Measurements from ENCODE around the gene ATAT1.
"Not testable (repeated sequence)": the region's sequence is repeated elsewhere in the genome, so short reads cannot be mapped to it uniquely, and the experiment has no call there.

ATAT1 gene

DNA sequence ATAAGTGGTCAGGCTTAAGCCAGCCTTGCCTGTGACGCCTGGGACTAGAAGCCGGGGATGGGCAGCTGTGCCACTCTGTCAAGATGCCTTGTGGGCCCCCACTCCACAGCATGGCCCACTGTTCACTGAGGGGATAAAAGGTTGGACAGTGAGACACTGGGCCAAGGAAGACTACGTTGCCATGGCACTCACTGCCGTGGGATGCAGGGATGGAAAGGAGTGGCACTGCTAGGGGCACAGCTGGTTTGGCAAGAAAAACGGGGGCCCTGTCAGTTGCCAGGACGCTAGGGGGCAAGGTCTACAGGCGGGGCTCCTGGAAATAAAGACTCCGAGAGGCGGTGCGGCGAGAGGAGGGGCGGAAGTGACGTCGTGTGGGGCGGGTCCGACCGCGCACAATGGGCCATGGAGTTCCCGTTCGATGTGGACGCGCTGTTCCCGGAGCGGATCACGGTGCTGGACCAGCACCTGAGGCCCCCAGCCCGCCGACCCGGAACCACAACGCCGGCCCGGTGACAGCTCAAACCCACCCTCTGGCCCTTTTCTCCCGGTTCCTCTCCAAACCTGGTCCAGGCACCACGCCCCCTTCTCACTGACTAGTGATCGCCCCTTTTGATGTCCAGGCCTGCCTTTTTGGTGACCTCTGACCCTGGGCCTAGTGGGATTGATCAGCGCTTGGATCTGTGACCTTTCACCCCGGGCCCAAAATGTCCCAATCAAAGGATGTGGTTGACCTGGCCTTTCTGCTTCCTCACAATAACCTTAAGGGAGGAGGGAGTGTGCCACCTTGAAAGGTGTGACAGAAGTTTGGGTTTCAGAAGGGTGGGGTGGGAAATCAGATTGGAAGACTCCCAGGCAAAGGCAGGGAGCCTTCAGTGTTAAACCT, at the start of gene ATAT1:
Gene ATAT1, plus strand, starts transcription at position 391 of the 883 bp plus-strand sequence.
- peak; percentile 53 for DNase-seq

DNA sequence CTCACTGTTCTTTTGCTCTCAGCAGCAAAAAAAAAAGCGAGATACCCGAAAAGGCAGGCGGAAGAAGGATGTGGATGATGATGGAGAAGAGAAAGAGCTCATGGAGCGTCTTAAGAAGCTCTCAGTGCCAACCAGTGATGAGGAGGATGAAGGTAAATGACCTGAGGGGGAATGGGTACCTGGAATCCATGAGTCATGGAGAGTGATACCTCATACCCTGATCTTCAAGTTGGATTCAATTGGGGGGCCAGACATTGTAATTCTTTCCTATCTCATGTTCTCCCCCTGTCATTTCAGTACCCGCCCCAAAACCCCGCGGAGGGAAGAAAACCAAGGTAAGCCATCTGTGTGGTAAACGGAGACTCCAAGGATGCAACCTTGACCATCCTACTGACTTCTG, 48.6 kb upstream of the ATAT1 start:
- DNase-seq = no peak

DNA sequence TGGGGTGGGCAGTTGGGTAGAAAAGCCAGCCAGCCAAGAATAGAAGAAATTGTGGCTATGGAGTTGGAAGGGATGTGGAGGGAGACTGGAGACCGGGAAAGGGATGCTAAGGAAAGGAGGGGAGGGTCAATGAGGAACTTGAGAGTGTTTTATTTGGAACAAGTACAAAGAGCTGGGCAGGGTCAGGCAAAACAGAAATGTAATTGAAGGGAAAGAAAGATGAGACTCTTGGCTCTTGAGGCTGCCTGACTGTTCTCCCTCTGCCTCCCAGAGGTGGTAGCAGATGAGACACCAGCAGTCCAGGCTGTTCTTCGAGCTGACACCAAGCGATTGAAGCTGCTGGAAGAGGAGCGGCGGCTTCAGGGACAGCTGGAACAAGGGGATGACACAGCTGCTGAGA, 42.8 kb upstream of the ATAT1 start:
- DNase-seq = no peak

DNA sequence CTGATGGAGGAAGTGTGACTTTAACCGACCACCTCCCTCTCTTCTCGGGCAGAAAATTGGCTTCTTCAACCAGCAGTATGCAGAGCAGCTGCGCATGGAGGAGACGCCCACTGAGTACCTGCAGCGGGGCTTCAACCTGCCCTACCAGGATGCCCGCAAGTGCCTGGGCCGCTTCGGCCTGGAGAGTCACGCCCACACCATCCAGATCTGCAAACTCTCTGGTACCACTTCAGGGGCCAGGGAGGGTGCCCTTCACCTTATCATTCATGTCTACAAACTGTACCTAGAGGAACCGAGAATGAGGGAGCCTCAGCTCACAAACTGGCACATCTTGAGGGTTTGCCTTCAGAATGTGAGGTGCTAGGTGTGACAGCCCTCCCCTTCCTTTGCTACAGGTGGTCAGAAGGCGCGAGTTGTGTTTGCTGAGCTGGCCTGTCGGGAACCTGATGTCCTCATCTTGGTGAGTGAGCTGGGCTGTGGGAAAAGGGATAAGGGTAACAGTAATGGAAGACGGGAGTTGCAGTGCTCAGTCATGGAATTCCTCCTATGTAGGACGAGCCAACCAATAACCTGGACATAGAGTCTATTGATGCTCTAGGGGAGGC, 36.8 kb upstream of the ATAT1 start:
- DNase-seq = no peak

DNA sequence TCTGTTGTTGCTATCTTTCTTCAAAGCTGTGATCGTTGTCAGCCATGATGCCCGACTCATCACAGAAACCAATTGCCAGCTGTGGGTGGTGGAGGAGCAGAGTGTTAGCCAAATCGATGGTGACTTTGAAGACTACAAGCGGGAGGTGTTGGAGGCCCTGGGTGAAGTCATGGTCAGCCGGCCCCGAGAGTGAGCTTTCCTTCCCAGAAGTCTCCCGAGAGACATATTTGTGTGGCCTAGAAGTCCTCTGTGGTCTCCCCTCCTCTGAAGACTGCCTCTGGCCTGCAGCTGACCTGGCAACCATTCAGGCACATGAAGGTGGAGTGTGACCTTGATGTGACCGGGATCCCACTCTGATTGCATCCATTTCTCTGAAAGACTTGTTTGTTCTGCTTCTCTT, 36.2 kb upstream of the ATAT1 start:
- DNase-seq = no peak

DNA sequence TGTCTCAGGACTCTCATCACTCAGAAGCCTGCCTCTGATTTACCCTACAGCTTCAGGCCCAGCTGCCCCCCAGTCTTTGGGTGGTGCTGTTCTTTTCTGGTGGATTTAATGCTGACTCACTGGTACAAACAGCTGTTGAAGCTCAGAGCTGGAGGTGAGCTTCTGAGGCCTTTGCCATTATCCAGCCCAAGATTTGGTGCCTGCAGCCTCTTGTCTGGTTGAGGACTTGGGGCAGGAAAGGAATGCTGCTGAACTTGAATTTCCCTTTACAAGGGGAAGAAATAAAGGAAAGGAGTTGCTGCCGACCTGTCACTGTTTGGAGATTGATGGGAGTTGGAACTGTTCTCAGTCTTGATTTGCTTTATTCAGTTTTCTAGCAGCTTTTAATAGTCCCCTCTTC, 35.7 kb upstream of the ATAT1 start:
- DNase-seq = no peak

DNA sequence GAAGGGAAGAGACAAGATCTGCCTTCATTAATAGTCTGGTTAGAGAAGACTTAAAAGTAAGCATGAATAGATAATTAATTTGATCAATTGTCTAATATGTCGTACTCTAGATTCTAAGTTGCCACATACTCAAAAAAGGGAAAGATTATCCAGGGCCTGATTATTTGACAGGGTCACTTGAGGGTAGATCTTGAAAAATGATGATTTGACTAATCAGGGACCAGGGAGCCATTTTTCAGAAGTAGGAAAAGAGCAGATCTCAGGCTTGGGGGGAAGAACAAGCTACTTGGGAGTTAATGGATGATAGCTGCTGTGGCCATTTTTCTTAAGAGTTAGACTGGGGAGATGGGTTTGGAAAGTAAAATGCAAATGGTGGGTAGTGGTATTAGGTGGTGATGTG, 34.4 kb upstream of the ATAT1 start:
- DNase-seq = no peak

DNA sequence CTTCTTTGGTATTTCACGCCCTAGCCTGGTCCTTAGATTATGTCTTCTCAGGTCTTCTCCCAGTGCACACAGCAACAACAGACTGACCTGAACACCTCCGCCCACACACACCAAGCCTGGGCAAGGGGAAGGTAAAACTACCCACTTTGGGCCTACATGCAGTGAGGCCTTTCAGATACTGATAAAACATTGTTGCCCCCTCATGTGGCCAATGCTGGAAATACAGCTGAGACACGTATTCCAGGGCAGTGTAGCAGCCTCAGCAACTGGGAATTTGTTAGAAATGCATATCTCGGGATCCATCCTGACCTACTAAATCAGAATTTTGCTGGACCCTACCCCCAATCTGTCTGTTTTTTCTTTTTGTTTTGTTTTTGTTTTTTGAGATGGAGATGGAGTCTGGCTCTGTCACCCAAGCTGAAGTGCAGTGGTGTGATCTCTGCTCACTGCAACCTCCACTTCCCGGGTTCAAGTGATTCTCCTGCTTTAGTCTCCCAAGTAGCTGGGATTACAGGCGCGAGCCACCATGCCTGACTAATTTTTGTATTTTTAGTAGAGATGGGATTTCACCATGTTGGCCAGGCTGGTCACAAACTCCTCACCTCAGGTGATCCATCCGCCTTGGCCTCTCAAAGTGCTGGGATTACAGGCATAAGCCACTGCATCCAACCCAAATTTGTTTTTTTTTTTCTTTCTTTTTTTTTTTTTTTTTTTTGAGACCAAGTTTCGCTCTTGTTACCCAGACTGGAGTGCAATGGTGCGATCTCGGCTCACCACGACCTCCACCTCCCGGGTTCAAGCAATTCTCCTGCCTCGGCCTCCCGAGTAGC, 29.1 kb upstream of the ATAT1 start:
- DNase-seq = not testable (repeated sequence)

DNA sequence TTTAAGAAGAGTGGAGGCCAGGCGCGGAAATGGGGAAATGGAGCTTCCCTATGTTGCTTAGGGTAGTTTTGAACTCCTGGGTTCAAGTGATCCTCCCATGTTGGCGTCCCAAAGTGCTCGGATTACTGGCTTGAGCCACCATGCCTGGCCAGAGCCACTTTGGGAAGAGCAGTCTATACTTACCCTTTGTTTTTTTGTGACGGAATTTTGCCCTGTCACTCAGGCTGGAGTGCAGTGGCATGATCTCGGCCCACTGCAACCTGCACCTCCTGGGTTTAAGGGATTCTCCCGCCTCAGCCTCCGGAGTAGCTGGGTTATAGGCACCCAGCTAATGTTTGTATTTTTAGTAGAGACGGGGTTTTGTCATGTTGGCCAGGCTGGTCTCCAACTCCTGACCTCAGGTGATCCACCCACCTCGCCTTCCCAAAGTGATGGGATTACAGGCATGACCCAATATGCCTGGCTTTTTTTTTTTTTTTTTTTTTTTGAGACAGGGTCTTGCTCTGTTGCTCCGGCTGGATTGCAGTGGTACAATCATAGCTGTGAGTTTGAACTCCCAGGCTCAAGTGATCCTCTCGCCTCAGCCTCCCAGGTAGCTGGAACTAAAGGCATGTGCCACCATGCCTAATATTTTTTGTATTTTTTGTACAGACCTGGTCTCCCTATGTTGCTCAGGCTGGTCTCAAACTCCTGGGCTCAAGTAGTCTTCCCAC, 27.6 kb upstream of the ATAT1 start:
- no peak for DNase-seq

DNA sequence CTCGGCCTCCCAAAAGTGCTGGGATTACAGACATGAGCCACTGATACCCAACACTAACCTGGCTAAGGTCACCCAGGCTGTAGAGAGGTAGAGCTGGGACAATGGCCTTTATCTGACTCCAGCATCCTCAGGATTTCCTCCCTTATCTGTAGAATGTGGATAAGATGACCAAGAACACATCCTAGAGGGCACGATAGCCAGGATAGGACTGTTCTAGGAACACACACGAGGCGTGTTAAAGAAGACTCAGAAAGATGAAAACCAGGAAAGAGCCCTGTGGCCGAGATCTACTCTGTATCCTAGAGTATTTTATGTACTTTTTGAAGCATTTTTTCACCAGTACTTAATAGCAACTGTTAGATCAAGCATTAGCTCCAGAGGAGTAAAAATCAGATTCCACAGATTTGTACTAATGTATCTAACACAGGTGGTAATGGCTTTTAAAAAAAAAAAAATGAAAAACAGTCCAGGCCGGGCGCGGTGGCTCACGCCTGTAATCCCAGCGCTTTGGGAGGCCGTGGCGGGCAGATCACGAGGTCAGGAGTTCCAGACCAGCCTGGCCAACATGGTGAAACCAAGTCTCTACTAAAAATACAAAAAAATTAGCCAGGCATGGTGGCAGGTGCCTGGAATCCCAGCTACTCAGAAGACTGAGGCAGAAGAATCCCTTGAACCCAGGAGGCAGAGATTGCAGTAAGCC, 26.9 kb upstream of the ATAT1 start:
- no peak for DNase-seq

DNA sequence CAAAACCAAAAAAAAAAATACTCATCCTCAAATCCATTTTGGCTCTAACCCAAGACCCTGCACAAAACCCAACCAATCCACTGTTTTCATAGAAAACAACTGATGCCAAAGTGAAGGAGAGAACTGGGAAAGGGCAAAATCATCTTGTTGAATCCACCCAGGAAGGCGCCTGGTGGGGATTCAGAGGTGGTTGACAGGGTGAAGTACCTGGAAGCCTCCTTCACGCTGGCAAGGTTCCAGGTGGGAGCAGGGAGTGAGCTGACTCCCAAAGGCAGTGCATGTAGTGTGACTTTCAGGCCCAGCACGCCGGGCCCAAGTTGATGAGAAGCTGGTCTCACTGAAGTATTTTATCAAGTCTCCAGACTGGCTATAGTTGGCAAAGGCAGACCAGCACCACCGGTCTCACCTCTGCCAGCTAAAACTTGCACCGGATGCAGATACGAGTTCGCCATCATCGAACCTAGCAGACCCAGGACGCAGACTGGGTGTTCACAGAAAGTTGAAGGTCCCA, 26.2 kb upstream of the ATAT1 start:
- DNase-seq = no peak

DNA sequence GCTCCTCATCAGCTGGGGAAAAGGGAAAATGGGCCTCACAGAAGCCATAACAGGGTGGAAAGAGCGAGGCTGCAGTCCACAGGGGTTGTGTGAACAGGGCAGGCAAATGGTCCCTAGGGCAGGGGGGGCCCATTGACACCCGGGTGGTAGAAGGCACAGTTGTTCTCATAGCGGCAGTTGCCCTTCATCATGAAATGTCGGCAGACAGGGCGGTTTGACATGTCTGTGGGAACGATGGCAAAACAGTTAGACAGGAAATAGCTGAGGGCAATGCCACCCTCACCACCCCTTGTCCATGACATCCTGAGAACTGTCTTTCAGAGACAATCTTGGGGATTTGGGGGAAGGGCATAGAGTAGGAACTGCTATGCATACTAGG, 25.2 kb upstream of the ATAT1 start:
- no peak for DNase-seq

DNA sequence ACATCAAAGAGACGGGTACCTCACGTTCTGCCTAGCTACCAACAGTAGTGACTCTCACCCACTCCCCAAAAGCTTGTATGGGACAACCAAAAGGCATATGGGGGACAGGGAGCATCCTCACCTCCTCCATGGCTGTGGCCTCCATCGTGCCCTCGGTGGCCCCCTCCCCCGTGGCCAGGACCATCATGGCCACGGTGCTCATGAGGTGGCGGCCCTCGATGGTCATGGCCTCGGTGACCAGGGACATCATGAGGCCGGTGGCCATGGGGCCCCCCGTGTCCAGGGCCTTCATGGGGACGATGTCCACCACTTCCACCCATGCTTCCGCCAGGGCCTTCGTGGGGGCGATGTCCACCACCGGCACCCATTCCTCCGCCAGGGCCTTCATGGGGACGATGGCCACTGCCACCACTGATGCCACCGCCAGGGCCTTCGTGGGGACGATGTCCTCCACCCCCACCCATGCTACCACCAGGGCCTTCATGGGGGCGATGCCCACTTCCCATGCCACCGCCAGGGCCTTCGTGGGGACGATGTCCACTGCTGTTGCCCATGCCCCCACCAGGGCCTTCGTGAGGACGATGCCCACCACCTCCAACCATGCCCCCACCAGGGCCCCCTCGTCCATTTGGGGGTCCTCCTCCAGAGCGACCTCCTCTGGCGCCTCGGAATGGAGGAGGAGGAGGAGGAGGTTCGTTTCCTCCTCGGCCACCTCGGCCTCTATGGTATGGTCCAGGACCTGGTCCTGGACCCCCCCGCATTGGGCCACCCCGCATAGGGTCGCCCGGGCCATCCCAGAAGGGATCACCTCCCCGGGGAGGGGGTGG, 24.6 kb upstream of the ATAT1 start:
- DNase-seq = no peak

DNA sequence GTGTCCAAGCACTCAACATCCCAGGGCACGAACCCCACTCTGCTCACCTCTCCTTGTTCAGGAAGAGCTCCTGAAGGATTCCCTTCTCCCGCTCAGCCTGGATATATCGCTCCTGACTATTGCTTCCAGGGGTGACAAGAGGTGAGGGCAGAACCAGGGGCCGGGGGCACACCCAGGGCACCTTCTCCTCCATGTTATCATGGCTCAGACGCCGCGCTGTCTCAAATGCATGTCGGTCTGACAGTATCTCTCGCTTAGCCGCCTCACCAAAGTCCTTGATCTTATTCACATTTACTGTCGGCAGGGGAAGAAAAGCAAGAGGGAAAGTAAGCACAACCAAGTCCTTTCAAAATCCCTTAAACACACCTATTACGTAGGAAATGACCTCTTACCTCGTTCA, 22.7 kb upstream of the ATAT1 start:
- DNase-seq = no peak

DNA sequence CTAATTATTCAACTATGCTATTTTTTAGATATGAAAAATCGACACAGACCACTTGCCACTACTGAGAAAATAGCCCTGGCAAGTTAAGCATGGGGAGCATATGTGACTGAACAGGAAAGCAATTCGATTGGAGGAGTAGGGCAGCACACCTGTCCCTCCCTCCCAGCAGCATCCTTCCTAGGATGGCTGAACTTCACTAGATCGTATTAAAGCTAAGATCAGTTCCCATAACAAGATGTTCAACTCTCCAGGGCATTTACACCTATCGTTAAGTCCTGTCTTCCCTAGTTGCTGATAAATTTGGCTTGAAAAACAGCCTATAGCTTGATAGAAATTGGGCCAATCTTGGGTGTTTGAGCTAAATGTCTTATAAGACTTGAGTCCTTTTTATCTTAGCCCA, 16.6 kb upstream of the ATAT1 start:
- no peak for DNase-seq

DNA sequence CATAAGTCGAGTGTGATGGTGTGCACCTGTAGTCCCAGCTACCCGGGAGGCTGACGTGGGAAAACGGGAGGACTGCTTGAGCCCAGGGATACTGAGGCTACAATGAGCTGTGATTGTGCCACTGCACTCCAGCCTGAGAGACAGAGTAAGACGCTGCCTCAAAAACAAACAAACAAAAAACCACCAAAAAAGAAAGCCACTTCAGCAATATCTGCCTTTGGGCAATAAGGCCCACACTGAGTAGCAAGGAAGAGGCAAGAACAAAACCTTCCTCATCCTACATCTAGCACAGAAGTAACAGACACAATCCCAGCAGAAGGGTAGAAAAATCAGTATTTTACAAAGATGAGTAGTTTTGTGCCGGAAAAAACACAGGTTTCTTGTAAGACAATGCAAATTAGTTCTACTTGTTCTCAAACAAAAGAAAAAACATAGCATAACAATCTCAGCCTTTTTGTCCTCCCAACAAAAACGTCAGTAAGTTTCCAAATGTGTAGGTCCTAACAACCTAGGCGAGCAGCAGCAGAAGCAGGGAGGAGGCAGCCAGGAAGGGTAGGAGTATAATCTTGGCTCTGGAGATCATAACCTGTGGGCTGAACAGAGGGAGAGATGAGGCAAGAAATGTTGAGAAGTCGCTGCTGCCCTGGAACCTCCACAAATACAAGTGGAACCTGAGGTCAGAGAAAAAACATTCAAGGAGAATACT, 15.4 kb upstream of the ATAT1 start:
- DNase-seq = no peak

DNA sequence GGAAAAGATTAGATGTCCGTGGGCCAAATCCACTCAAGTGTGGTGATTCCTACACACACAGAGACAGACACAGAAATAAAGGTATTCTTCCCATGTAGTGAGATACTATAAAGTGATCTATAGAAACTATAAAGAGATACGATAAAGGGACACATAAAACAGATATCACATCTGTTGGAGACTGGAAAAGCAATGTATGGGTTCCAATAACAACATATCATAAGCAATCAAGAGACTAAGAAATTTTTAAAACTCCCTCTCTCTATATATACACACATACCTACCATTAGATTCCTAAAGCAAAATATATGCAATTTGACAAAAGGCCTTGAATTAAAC, 14.8 kb upstream of the ATAT1 start:
- no peak for DNase-seq

DNA sequence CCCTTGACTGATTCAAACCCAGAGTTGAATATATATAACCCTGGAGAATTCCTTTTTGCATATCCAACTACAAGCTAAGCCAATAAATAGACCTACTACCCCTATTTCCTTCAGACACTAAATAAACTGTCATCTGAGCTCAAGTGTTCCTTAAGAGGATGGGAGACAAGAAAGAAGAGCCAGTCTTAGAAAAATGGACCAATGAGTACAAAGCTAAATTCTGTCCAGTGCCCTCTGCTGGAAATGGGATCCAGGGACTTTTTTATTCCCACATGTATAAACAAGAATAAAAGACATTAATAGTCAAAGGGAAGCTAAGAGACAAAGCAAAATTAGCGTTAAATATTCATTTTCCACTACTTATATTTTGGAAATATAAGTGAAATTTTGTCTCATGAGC, 14.5 kb upstream of the ATAT1 start:
- DNase-seq = no peak

DNA sequence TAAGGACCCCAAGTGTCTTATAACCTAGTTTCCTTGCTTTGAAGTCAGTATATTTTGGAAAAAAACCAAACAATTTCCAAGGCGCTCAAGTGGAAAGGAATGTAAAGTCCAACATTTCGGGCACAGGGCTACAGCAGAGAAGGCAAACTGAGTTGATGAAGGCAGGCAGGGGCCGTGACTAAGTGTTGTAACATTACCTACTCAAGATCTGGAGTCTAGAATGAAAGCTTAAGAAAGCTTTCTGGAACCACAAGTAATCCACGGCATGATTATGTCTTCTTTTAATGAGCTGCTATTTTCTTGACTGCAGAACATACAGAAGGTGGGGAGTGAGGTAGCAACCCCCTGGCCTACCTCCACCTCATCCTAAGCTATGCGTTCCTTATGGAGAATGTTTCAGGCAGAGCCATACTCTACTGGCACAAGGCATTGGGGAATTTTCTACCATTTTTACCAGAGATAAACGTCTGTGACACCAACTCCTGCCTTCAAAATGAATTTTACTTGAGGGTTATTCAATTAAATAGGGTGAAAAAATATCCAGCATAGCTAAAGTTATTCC, 13.9 kb upstream of the ATAT1 start:
- no peak for DNase-seq

DNA sequence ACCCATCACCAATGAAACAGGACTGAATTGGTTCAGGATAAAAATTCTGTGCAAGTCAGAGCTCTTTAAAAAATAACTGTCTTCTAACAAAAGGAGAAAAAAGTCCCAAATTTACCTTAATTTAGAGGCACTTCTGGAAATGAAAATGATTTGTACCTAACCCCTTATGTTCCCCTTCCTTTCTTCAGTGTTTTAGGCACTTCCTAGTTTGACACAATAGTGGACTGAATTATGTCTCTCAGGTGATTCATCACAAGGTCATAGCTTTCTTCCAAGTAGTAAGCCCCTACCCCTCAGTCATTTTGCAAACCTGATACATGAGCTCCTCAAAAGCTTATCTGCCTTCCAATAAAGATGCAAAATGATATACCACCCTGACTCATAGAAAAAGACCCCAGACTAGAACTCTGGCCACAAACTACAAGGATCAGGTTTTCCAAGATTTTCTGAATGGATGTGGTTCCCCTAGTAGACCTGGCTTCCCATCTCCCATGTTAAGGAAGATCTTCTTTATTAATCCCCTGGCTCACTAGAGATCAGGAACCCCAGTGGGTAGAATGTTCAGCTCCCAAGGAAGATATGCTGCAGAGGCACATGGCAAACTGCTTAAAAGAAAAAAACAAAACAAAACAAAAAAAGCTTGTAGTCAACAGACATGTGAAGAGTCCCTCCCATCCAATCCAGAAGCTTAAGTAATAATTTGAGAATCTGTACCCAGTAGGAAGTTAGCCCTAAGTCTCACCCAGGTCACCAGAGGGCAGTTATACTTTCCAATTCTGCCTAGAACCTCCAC, 13.2 kb upstream of the ATAT1 start:
- DNase-seq = no peak
